HEK293 (cell line): Measurements from ENCODE around the gene UBL7.

Experiments
- CTCF ChIA-PET: fragments of 350-600 bp; formaldehyde crosslinking; extraction: SDS; loops from one replicate; lab custom pipeline; 2021; ENCODE audit warnings: antibody characterized with exemption; lab: Yijun Ruan, JAX
- POLR2A ChIA-PET: fragments of 300-600 bp; formaldehyde crosslinking; extraction: SDS; loops from one replicate; lab custom pipeline; 2020; ENCODE audit warnings: antibody characterized with exemption, inconsistent platforms; lab: Yijun Ruan, JAX
- H3K27ac ChIP-seq: fragments of 200-500 bp; sonication (Bioruptor generic); 2 replicates; pipeline ENCODE4 v1.5.1; 2014; ENCODE audit warnings: low read depth, low read length, control low read depth, inconsistent platforms; ENCODE audit errors: extremely low read depth
- H3K36me3 ChIP-seq, 2 experiments: fragments of 200-500 bp in 1 of 2; sonication (Bioruptor generic) in 1 of 2; 1 replicate in 1 of 2; 2 replicates in 1 of 2; pipeline ENCODE4 v1.5.1; 2014 to 2017; ENCODE audit warnings: inconsistent platforms in 2 of 2, low read length in 2 of 2; ENCODE audit not compliant: control insufficient read depth in 2 of 2, insufficient read depth in 1 of 2
- H3K4me1 ChIP-seq: fragments of 200-500 bp; sonication (Bioruptor generic); 2 replicates; pipeline ENCODE4 v1.5.1; 2014; ENCODE audit warnings: mild to moderate bottlenecking, low read length, inconsistent platforms; ENCODE audit not compliant: control insufficient read depth, insufficient read depth
- H3K4me3 ChIP-seq: 2 replicates; pipeline ENCODE4 v1.5.1; 2011; ENCODE audit warnings: low read depth, mild to moderate bottlenecking, control low read depth, low read length, moderate library complexity
- H3K9me3 ChIP-seq: fragments of 200-500 bp; sonication (Bioruptor generic); 2 replicates; pipeline ENCODE4 v1.5.1; 2014; ENCODE audit warnings: low read depth, low read length, inconsistent platforms; ENCODE audit not compliant: control insufficient read depth, insufficient read depth
- SETDB1 ChIP-seq: IDR thresholded peaks from one replicate; pipeline ENCODE4 v1.6.1; 2017; ENCODE audit warnings: mild to moderate bottlenecking, low read length, moderate library complexity, mixed read lengths; ENCODE audit not compliant: insufficient read length
- WT1 ChIP-seq: fragments of 450-650 bp; formaldehyde crosslinking; IDR thresholded peaks from 2 replicates; pipeline ENCODE4 v1.5.1; 2016; ENCODE audit warnings: missing biosample characterization, missing genetic modification characterization
- YY1 ChIP-seq: fragments of 450-650 bp; formaldehyde crosslinking; IDR thresholded peaks from 2 replicates; pipeline ENCODE4 v1.5.1; 2018; ENCODE audit warnings: missing biosample characterization, missing genetic modification characterization
- YY2 ChIP-seq: fragments of 450-650 bp; formaldehyde crosslinking; IDR thresholded peaks from 2 replicates; pipeline ENCODE4 v1.5.1; 2016; ENCODE audit warnings: missing biosample characterization, missing genetic modification characterization
- ZBTB26 ChIP-seq: fragments of 450-650 bp; formaldehyde crosslinking; optimal IDR thresholded peaks from 2 replicates; pipeline ENCODE3; 2016; ENCODE audit warnings: missing biosample characterization, mild to moderate bottlenecking, missing genetic modification characterization
- ZNF223 ChIP-seq: fragments of 450-650 bp; formaldehyde crosslinking; IDR thresholded peaks from 2 replicates; pipeline ENCODE4 v1.5.1; 2016; ENCODE audit warnings: missing biosample characterization, missing genetic modification characterization
- ZNF292 ChIP-seq: fragments of 450-650 bp; formaldehyde crosslinking; IDR thresholded peaks from 2 replicates; pipeline ENCODE4 v1.5.1; 2016; ENCODE audit warnings: low read depth, missing biosample characterization, missing genetic modification characterization, borderline replicate concordance
- ZNF341 ChIP-seq: fragments of 450-650 bp; formaldehyde crosslinking; IDR thresholded peaks from 2 replicates; pipeline ENCODE4; 2016; ENCODE audit warnings: low read depth, missing biosample characterization, missing genetic modification characterization
- ZNF529 ChIP-seq: fragments of 450-650 bp; formaldehyde crosslinking; IDR thresholded peaks from 2 replicates; pipeline ENCODE4 v1.5.1; 2017; ENCODE audit warnings: missing genetic modification characterization, missing biosample characterization; ENCODE audit not compliant: insufficient replicate concordance
- ZNF621 ChIP-seq: fragments of 450-650 bp; formaldehyde crosslinking; IDR thresholded peaks from 2 replicates; pipeline ENCODE4 v1.5.1; 2017; ENCODE audit warnings: missing biosample characterization, missing genetic modification characterization
- TF ChIP-seq, protein P1 (sequence below): fragments of 450-650 bp; formaldehyde crosslinking; IDR thresholded peaks from 2 replicates; pipeline ENCODE4 v1.5.1; 2016; ENCODE audit warnings: missing biosample characterization, missing genetic modification characterization
- TF ChIP-seq, protein P2 (sequence below): fragments of 450-650 bp; formaldehyde crosslinking; IDR thresholded peaks from 2 replicates; pipeline ENCODE4 v1.5.1; 2016; ENCODE audit warnings: missing biosample characterization, missing genetic modification characterization
- TF ChIP-seq, protein P3 (sequence below): fragments of 450-650 bp; formaldehyde crosslinking; IDR thresholded peaks from 2 replicates; pipeline ENCODE4 v1.5.1; 2016; ENCODE audit warnings: missing biosample characterization, missing genetic modification characterization, borderline replicate concordance
- TF ChIP-seq, protein P4 (sequence below): fragments of 450-650 bp; formaldehyde crosslinking; IDR thresholded peaks from 2 replicates; pipeline ENCODE4 v1.5.1; 2016; ENCODE audit warnings: missing biosample characterization, missing genetic modification characterization
- TF ChIP-seq, protein P5 (sequence below): fragments of 450-650 bp; formaldehyde crosslinking; IDR thresholded peaks from 2 replicates; pipeline ENCODE4 v1.5.1; 2017; ENCODE audit warnings: missing biosample characterization, missing genetic modification characterization

UBL7 gene

GRCh38 chr15:74464216-74464615 lies 3.3 kb upstream of the UBL7 start (continued):
- TF ChIP-seq, protein P1, sequence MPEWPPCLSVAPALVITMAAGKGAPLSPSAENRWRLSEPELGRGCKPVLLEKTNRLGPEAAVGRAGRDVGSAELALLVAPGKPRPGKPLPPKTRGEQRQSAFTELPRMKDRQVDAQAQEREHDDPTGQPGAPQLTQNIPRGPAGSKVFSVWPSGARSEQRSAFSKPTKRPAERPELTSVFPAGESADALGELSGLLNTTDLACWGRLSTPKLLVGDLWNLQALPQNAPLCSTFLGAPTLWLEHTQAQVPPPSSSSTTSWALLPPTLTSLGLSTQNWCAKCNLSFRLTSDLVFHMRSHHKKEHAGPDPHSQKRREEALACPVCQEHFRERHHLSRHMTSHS = no peak
- TF ChIP-seq ZNF223 (no peak), YY1 (tag by site-specific recombination) (no peak), ZNF341 (tag by site-specific recombination) (no peak)
- TF ChIP-seq, protein P2, sequence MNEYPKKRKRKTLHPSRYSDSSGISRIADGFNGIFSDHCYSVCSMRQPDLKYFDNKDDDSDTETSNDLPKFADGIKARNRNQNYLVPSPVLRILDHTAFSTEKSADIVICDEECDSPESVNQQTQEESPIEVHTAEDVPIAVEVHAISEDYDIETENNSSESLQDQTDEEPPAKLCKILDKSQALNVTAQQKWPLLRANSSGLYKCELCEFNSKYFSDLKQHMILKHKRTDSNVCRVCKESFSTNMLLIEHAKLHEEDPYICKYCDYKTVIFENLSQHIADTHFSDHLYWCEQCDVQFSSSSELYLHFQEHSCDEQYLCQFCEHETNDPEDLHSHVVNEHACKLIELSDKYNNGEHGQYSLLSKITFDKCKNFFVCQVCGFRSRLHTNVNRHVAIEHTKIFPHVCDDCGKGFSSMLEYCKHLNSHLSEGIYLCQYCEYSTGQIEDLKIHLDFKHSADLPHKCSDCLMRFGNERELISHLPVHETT = no peak
- TF ChIP-seq, protein P3, sequence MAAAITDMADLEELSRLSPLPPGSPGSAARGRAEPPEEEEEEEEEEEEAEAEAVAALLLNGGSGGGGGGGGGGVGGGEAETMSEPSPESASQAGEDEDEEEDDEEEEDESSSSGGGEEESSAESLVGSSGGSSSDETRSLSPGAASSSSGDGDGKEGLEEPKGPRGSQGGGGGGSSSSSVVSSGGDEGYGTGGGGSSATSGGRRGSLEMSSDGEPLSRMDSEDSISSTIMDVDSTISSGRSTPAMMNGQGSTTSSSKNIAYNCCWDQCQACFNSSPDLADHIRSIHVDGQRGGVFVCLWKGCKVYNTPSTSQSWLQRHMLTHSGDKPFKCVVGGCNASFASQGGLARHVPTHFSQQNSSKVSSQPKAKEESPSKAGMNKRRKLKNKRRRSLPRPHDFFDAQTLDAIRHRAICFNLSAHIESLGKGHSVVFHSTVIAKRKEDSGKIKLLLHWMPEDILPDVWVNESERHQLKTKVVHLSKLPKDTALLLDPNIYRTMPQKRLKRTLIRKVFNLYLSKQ (tag by site-specific recombination) = no peak

DNA sequence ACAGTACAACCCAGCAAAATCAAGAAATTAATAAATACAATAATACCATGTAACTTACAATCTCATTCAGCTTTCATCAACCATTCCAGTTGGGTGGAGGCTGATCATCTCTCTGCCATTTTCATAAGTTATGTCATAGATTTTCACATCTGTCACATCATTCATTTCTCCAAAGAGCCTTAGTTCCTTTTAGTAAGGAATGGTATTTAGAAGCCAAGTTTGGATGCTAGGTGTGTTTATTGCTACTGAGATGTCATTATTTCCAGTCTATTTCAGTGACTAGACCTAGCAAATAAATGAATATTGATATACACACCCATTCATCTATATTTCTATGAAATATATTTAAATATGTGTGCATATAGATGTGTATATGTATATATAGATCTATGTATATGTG lies 2.7 kb upstream of the UBL7 start:
- no peak for TF ChIP-seq YY2 (tag by site-specific recombination)
- TF ChIP-seq ZBTB26 (tag by site-specific recombination) = no peak
- TF ChIP-seq SETDB1 = peak; percentile 85
- peak; percentile 11 for TF ChIP-seq ZNF529 (tag by site-specific recombination)
- no peak for TF ChIP-seq WT1 (tag by site-specific recombination)
- TF ChIP-seq ZNF292 (tag by site-specific recombination) = no peak
- TF ChIP-seq, protein P4, sequence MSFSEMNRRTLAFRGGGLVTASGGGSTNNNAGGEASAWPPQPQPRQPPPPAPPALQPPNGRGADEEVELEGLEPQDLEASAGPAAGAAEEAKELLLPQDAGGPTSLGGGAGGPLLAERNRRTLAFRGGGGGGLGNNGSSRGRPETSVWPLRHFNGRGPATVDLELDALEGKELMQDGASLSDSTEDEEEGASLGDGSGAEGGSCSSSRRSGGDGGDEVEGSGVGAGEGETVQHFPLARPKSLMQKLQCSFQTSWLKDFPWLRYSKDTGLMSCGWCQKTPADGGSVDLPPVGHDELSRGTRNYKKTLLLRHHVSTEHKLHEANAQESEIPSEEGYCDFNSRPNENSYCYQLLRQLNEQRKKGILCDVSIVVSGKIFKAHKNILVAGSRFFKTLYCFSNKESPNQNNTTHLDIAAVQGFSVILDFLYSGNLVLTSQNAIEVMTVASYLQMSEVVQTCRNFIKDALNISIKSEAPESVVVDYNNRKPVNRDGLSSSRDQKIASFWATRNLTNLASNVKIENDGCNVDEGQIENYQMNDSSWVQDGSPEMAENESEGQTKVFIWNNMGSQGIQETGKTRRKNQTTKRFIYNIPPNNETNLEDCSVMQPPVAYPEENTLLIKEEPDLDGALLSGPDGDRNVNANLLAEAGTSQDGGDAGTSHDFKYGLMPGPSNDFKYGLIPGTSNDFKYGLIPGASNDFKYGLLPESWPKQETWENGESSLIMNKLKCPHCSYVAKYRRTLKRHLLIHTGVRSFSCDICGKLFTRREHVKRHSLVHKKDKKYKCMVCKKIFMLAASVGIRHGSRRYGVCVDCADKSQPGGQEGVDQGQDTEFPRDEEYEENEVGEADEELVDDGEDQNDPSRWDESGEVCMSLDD = no peak
- no peak for TF ChIP-seq ZNF621 (tag by site-specific recombination)
- TF ChIP-seq, protein P5, sequence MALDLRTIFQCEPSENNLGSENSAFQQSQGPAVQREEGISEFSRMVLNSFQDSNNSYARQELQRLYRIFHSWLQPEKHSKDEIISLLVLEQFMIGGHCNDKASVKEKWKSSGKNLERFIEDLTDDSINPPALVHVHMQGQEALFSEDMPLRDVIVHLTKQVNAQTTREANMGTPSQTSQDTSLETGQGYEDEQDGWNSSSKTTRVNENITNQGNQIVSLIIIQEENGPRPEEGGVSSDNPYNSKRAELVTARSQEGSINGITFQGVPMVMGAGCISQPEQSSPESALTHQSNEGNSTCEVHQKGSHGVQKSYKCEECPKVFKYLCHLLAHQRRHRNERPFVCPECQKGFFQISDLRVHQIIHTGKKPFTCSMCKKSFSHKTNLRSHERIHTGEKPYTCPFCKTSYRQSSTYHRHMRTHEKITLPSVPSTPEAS (tag by site-specific recombination) = no peak
- TF ChIP-seq, all 188 proteins: peak for 2
- CTCF ChIA-PET = interaction anchor here (1.2 kb wide), 1 partner anchor 91 kb away, joined by 3 read pairs; no protein-coding TSS in a partner anchor
- Histone ChIP-seq H3K4me1 (peaks cover 2% of the 10 kb centered on the region; the same call in 1 of the 2 replicates), H3K4me3 (no peak overlapping the region), H3K27ac (no peak overlapping the region), H3K36me3 (peaks cover 15 to 29% of the 10 kb centered on the region in 2 experiments), H3K9me3 (no peaks in the 10 kb centered on the region)
- POLR2A ChIA-PET = interaction anchor here (3.5 kb wide), 1 partner anchor 77 kb away, joined by 35 read pairs; the partner anchor contains the start of gene ARID3B
